SJSA1 (cell line): Measurements from ENCODE around the gene CHST1. TPM values are rescaled to one million over a fixed set of nuclear protein-coding genes. Genes with fewer than 3 reads are reported as not detected.
A peak's percentile ranks its signal among the peaks of the same experiment; 100 is the strongest.

Experiments
- DNase-seq, 2 experiments: peaks; one replicate each; pipeline ENCODE4 v3.0.0-alpha.2; 2015 to 2020; ENCODE audit warnings: low spot score in 2 of 2, low read depth in 1 of 2
- H3K27ac ChIP-seq: fragments of 250-450 bp; sonication (Bioruptor Pico); 2 replicates; pipeline ENCODE4 v1.5.1; 2020; ENCODE audit warnings: mild to moderate bottlenecking, moderate library complexity
- H3K27me3 ChIP-seq: fragments of 250-450 bp; sonication (Bioruptor Pico); replicated peaks from 2 replicates; pipeline ENCODE4 v1.5.1; 2020; ENCODE audit warnings: mild to moderate bottlenecking, moderate library complexity
- H3K36me3 ChIP-seq: fragments of 250-450 bp; sonication (Bioruptor Pico); 2 replicates; pipeline ENCODE4 v1.5.1; 2020; ENCODE audit warnings: mild to moderate bottlenecking
- H3K4me1 ChIP-seq: fragments of 250-450 bp; sonication (Bioruptor Pico); replicated peaks from 2 replicates; pipeline ENCODE4 v1.6.1; 2021; ENCODE audit warnings: mild to moderate bottlenecking
- H3K4me3 ChIP-seq: fragments of 250-450 bp; sonication (Bioruptor Pico); 2 replicates; pipeline ENCODE4 v1.5.1; 2020; ENCODE audit warnings: mild to moderate bottlenecking
- H3K9me3 ChIP-seq: fragments of 250-450 bp; sonication (Bioruptor Pico); replicated peaks from 2 replicates; pipeline ENCODE4 v1.5.1; 2020; ENCODE audit warnings: mild to moderate bottlenecking
- total RNA-seq: library from RNA; depleted of rRNA; stranded (reverse); fragments of >200 nt; shearing (Covaris generic); gene quantifications from 2 replicates; pipeline ENCODE4 v1.2.3, GENCODE V29; 2014

Gene CHST1
- total RNA-seq, 1 experiment from 2014 or later = not detected

DNA sequence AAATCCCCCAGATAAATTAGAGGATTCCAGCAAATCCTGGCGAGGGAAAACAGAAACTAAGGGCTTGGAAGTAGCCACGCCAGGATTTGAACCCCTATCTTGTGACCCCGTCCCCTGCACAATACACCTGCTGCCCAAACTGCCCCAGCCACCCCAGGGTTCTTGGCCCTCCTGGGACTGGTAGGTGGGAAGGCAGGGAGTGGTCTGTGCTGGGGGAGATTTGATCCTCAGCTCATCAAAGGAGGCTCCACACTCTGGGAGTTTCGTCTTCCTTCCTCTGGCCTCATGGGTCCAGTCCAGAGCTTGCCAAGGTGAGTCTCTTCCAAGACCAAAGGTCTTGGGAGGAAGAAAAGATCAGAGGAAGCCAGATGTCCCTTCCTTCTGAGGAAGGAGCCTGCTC is 4.5 kb upstream of the CHST1 start:
- peaks cover 48% of the 10 kb centered on the region for H3K27me3 ChIP-seq
- H3K4me3 ChIP-seq = no peak overlapping the region
- no peaks in the 10 kb centered on the region for H3K9me3 ChIP-seq
- no peak for DNase-seq
- no peaks in the 10 kb centered on the region for H3K36me3 ChIP-seq
- H3K27ac ChIP-seq = no peak overlapping the region
- peaks cover 5% of the 10 kb centered on the region for H3K4me1 ChIP-seq

DNA sequence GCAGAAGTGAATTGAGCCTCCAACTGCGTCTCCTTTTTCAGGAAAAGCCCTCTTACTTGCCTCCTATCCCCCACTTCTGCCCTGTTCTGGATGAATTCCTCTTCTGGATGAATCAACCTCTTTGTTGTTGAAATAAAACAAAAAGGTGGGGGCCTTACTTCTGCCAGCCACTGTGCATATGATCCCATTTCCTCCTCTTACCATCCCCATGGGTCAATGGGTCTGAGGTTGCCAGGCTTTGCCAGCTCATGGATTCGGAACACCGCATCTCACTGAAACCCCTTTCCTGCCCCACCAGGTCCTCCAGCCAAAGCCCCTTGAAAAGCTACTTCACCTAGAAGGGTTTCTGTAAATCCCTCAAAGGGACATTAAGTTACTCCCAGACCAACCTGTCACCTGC is 3.7 kb upstream of the CHST1 start:
- no peaks in the 10 kb centered on the region for H3K36me3 ChIP-seq
- H3K4me1 ChIP-seq = peaks cover 13% of the 10 kb centered on the region
- no peak for DNase-seq
- H3K27ac ChIP-seq = no peak overlapping the region
- H3K4me3 ChIP-seq = no peak overlapping the region
- H3K27me3 ChIP-seq = peaks cover 56% of the 10 kb centered on the region
- H3K9me3 ChIP-seq = 0 out of 2 replicates have a peak, but pooled peaks cover 2% of the 10 kb centered on the region

DNA sequence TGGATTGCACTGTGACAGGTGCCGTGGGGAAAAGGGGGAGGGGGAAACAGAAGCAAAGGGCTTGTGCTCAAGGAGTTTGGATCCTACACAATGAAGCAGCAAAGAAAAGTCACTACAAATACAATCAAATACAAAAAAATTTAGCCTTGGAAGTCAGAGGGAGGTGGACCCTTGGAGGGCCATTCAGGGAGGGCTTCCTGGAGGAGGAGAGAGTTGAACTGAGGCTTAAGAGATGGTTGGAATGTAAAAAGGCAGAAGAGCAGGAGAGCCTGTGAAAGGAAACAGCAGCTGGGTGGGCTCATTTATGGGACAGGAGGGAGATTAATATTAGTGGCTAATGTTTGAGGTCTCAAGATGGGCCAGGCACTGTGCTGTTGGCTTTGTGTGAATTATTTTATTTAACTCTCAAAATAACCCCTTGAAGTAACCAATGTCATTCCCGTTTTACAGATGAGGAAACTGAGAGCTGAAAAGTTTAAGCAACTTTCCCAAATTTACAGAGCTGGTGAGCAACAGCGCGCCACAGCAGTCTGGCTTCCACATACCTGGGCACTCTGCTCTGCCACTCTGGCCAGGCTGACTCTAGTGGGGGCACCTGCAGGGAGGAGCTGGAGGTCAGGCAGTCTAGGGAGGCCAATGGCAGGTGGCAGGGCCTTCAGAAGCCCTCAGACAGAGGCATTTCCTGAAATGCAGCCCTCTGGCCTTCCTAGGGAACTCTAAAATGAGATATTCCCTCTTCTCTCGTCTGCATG is 2.7 kb upstream of the CHST1 start:
- no peak overlapping the region for H3K4me3 ChIP-seq
- no peak for DNase-seq
- 0 out of 2 replicates have a peak, but pooled peaks cover 3% of the 10 kb centered on the region for H3K9me3 ChIP-seq
- no peak overlapping the region for H3K27ac ChIP-seq
- H3K4me1 ChIP-seq = peaks cover 14% of the 10 kb centered on the region
- H3K36me3 ChIP-seq = no peaks in the 10 kb centered on the region
- H3K27me3 ChIP-seq = peaks cover 67% of the 10 kb centered on the region

DNA sequence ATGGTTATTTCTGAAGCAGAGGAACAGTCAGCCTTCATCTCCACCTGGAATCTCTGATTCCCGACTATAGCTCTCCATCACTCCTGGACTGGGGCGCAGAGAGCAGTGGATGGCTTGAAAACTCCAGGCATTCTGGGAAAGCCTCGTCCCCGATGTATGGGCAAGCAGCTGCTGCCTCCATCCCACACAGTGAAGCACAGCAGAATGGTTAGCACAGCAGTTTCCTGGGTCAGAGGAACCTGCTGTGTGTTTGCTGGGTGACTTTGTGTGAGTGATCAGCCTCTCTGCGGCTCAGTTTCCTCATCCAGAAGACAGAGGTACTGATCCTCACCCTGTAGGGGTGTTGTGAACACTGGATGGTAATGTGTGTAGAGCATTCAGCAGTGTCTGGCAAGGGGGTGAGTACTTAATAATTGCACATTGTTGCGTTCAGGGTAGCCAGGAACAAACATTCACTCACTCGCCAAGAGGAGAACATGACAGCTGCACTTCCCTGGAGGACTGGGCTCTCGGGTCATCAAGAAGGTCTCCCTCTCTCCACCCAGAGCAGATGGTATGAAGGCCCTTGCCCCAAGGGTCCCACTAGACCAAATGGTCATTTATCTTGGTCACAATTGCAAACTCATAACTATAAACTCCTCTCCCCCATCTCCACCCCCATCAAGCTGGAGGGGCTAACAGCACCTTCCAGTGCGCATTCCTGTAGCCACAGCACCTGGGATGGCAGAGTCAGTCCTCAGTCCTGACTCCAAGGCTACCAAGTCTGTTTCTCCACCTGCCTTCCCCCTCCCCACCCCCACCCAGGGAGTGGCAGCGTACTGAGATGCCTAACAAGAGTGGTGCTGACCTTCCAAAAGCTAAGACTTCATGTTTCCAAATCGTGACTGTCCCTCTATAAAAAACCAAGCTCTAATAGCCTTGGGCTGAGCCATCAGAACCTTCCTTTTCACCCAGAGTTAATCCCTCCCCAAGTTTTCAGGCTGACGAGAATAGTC is 1.5 kb upstream of the CHST1 start:
- Histone ChIP-seq H3K4me1 (peaks cover 14% of the 10 kb centered on the region), H3K4me3 (no peak overlapping the region), H3K36me3 (no peaks in the 10 kb centered on the region), H3K27ac (no peak overlapping the region), H3K27me3 (peaks cover 78% of the 10 kb centered on the region), H3K9me3 (0 out of 2 replicates have a peak, but pooled peaks cover 3% of the 10 kb centered on the region)
- no peak for DNase-seq

DNA sequence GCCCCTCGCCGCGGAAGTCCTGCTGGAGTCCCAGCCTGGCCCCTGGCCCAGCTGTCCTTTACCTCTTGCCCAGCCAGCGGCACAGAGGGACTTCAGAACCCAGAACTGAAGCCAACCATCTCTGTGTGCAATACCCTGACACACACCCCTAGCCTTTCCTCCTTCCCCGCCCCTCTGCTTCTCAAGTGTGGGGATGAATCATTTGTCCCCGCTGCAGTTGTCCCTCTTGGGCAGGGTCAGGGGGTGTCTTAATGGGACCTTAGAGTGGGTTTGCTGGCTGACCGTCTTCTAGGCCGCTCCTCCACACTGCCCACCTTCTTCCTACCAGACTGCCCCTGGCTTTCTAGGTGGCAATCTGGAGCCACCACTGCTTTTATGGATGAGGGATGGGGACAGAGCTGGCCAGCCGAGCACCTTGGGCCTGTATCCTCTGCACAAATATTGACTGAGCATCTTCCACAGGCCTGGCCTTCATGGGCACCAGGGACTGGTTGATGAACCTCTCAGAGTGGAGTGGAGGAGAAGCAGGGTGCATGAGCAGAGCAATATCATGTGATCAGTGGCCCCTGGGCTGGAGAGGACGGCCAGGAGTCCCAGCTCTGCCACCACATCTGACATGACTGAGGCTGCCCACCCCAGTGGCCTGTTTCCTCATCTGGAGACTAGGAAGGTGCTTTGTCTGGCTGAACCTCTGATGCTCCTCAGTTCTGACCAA is 668 bp upstream of the CHST1 start:
- H3K36me3 ChIP-seq = no peaks in the 10 kb centered on the region
- H3K27me3 ChIP-seq = peaks cover 84% of the 10 kb centered on the region
- no peak overlapping the region for H3K27ac ChIP-seq
- peaks cover 14% of the 10 kb centered on the region for H3K4me1 ChIP-seq
- DNase-seq = no peak
- no peak overlapping the region for H3K4me3 ChIP-seq
- H3K9me3 ChIP-seq = 0 out of 2 replicates have a peak, but pooled peaks cover 3% of the 10 kb centered on the region

DNA sequence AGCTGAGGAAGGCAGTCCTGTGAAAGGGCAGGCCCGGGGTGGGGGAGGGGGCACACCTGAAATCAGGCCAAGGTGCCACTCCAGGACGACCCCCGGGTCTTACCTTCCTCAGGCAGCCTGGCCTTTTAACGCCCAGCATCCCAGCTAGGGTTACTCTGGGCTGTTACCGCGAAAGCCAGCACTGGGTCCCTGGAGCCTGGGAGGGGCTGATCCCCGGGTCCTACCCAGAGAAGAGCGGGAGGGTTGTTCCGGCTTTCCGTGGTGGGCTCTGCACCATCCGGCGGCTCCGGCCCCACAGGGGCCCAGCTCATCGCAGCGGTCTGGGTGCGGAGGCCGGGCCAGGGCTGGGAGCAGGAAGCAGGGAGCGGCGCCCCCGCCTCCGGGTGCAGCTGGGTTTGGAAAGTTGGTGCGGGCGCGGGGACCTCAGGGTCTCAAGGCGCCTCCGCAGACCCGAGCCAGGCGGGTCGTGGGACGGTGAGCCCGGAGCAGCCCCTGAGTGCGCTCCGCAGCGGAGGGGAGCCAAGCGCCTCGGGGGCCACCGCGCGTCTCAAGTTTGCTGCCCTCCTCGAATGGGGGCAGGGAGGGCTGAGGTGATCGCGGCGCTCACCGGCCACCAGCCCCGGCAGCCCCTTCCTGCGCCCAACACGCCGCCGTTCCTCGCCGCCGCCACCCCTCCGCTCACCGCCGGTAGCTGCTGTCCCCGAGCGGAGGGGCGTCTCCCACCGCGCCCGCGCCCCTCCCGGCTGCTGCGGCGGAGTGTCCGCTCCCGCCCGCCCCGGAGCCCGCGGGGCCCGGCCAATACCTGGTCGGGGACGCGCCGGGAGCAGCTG is 831 bp downstream of the CHST1 start:
- Histone ChIP-seq H3K27ac (no peak overlapping the region), H3K36me3 (no peaks in the 10 kb centered on the region), H3K27me3 (peaks cover 90% of the 10 kb centered on the region), H3K4me1 (peaks cover 14% of the 10 kb centered on the region), H3K4me3 (peak overlapping the region; percentile 27), H3K9me3 (0 out of 2 replicates have a peak, but pooled peaks cover 3% of the 10 kb centered on the region)
- no peak for DNase-seq

DNA sequence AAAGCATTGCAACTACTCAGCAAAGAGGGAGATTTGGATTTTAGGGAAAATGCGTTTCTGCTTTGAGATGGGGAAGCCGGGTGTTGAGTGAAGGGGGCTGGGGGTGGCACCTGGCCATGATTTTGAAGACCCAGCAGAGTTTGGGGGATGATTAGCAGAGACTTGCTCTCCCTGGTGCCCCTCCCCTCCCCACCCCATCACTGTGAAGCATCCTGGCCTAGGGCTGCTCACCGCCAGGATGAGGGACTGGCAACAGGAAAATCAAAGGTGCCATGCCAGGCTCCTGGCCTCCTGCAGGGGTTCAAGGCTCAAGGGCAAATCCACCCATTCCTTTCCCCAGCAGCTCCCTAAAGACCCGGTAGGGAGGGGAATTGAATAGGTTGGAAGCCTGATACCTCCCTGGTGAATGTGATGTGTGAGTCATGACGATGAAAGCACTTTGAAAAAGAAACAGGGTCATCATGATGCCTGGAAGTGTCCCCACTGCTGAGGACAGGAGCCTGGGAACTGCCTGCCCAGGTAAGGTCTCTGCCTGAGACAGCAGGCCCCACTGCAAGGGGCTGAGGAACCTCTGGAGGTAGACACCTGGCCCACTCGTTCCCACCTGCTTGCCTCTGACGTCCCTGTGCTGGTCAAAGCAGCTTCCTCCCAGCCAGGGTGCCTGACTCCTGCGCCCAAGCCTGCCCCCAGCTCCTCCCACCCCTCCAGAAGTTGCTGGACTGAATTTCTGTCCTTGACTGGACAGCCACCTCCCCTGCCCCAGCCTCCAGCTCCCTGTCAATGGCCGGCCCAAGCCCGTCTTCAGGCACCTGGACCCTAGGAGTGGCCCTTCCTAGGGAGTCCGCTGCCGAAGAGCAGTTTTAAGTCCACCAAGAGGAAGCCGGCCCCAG is 1.7 kb downstream of the CHST1 start:
- Histone ChIP-seq H3K27me3 (peaks cover 96% of the 10 kb centered on the region), H3K27ac (no peak overlapping the region), H3K4me1 (peaks cover 14% of the 10 kb centered on the region), H3K9me3 (0 out of 2 replicates have a peak, but pooled peaks cover 3% of the 10 kb centered on the region), H3K36me3 (no peaks in the 10 kb centered on the region), H3K4me3 (no peak overlapping the region)
- no peak for DNase-seq

DNA sequence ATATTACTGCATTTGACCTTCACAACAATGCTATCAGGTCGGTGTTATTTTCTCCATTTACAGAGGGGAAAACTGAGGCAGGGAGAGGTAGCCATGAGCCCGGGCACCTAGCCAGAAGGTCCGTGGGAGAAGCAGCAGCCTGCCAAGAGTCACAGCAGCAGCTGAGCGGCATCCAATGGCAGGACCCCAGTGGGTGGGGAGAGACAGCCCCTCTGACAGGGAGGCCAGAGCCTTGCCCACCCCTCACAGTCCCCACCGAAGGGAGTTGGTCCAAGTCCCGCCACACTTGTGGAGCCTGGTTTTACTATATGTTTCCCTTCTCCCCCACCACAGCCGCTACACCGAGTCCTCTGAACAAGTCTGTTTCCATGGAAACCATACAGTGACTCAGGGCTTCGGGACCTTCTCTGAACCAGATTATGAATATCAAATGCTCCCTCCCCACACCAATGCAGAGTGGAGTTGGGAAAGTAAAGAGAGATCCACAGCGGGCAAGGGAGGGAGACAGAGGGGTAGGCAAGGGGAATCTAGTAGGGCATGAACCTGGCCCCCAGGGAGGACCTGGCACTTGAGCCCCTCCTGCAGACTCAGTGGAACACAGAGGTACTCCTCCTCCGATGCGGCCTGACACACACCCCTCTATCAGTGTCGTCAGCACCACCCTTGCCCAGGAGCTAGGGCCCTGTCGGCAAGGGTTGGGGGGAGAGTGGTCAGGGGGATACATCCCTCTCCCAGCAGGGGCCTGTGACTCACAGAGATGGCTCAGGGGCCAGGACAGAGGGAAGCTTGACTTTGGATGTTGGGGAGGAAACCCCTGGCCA is 2.5 kb downstream of the CHST1 start:
- Histone ChIP-seq H3K36me3 (no peaks in the 10 kb centered on the region), H3K9me3 (0 out of 2 replicates have a peak, but pooled peaks cover 6% of the 10 kb centered on the region), H3K27me3 (peaks cover 91% of the 10 kb centered on the region), H3K27ac (no peak overlapping the region), H3K4me3 (no peak overlapping the region), H3K4me1 (peaks cover 19% of the 10 kb centered on the region)
- DNase-seq = peak in 1 of 2 experiments; percentile 40

DNA sequence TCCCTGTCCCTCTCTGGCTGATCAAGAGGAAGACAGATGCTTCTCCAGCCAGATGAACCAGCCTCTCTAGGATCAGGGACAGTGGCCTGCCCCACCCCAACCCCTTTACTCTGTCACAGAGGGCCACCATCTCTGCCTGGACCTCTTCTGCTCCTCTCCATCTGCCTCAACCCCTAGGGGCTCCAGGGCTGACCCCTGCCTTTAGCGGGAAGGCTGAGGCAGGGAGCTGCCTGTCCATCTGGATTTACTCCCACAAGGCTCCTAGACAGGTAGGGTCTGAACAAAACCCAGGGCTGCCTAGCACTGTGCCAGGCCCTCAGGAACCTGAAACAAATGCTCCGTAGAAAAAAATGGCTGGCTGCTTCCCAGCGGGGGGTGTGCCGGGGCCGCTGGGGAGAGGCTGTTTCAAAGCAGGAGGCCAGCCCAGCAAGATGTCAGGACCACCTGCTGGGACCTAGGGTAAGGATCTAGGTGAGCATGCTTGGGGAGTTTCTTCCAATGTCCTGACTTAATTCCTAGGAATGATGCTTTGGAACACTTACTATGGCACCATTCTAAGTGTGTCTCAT is 3.2 kb downstream of the CHST1 start:
- Histone ChIP-seq H3K4me1 (peaks cover 19% of the 10 kb centered on the region), H3K27me3 (peaks cover 86% of the 10 kb centered on the region), H3K4me3 (no peak overlapping the region), H3K36me3 (no peaks in the 10 kb centered on the region), H3K27ac (no peak overlapping the region), H3K9me3 (0 out of 2 replicates have a peak, but pooled peaks cover 6% of the 10 kb centered on the region)
- DNase-seq = no peak

DNA sequence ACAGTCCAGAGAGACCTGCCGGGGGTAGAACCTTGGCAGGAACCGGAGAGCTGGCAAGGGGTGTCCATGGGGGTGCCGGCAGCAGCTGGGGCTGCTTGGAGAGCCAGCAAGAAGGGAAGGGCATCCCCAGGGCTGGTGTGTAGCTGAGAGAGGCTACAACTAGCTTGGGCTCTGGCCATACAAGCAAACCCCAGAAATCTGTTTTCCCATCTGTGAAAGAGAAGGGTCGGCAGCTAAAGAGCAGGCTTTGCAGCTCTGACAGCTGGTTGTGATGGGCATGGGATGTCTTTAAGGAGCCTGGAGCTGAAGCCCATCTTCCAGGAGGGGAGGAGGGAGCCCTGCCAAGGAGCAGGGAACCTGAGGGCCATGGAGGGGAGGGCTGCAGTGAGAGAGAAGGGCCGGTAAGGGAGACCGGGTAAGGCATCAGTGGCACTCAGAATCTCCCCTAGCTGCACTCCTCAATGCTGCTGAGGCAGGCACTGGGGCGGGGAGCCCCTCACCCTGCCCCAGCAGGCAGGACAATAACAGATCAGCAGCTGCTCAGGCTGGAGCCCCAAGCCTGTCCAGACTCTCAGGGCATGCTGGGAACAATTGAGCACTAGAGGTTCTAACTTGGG is 3.9 kb downstream of the CHST1 start:
- Histone ChIP-seq H3K27ac (no peak overlapping the region), H3K4me1 (peaks cover 19% of the 10 kb centered on the region)

More for the DNA sequence above, 3.9 kb downstream of the CHST1 start:
- no peak for DNase-seq
- no peaks in the 10 kb centered on the region for H3K36me3 ChIP-seq
- H3K9me3 ChIP-seq = 0 out of 2 replicates have a peak, but pooled peaks cover 6% of the 10 kb centered on the region
- H3K27me3 ChIP-seq = peaks cover 79% of the 10 kb centered on the region
- H3K4me3 ChIP-seq = no peak overlapping the region
